IMR-90 (cell line): ENCODE measurements around the gene RPP40. TPM values are rescaled to one million over a fixed set of nuclear protein-coding genes. Genes with fewer than 3 reads are reported as not detected.

Source experiments
- ATAC-seq: fragments of 200-7000 bp; cut with Tn5 transposase; 2 replicates; pipeline ENCODE4 v1.9.1; 2020; ENCODE audit warnings: low read depth, mild to moderate bottlenecking, moderate library complexity
- BruUV-seq: library from RNA; stranded (reverse); fragments of 400-500 nt; replicated peaks from 2 replicates; lab custom pipeline; 2021; lab: Mats Ljungman, UMichigan
- CTCF ChIA-PET: fragments of 300-600 bp; formaldehyde crosslinking; extraction: SDS; loops from one replicate; lab custom pipeline; 2021; ENCODE audit warnings: antibody characterized with exemption; lab: Yijun Ruan, JAX
- POLR2A ChIA-PET: fragments of 300-600 bp; sonication (Branson Sonifier 250); formaldehyde crosslinking; loops from one replicate; lab custom pipeline; 2022; ENCODE audit warnings: antibody characterized with exemption; ENCODE audit not compliant: unreplicated experiment; lab: Charles Lee
- DNase-seq: peaks from one replicate; pipeline ENCODE4 v3.0.0; 2013
- H2AFZ ChIP-seq: replicated peaks from 2 replicates; pipeline ENCODE3; 2013; ENCODE audit warnings: low read length, mild to moderate bottlenecking; ENCODE audit not compliant: poor library complexity
- H2AK5ac ChIP-seq: 2 replicates; pipeline ENCODE4 v1.6.1; 2013; ENCODE audit warnings: low read depth, low read length, inconsistent platforms
- H2AK9ac ChIP-seq: replicated peaks from 2 replicates; pipeline ENCODE3; 2013; ENCODE audit warnings: mild to moderate bottlenecking, low read depth, low read length, moderate library complexity; ENCODE audit not compliant: poor library complexity
- H2BK120ac ChIP-seq: 2 replicates; pipeline ENCODE4 v1.6.1; 2013; ENCODE audit warnings: low read depth, low read length, inconsistent platforms
- H2BK15ac ChIP-seq: 3 replicates; pipeline ENCODE4 v1.6.1; 2013; ENCODE audit warnings: low read depth, low read length, inconsistent platforms
- H2BK20ac ChIP-seq: 2 replicates; pipeline ENCODE4 v1.6.1; 2013; ENCODE audit warnings: low read depth, mild to moderate bottlenecking, inconsistent platforms, low read length, moderate library complexity
- H2BK5ac ChIP-seq: 2 replicates; pipeline ENCODE4 v1.6.1; 2013; ENCODE audit warnings: mild to moderate bottlenecking, low read depth, low read length, inconsistent platforms; ENCODE audit not compliant: poor library complexity, severe bottlenecking
- H3K14ac ChIP-seq: replicated peaks from 2 replicates; pipeline ENCODE4 v1.6.1; 2013; ENCODE audit warnings: low read depth, low read length, inconsistent platforms
- H3K18ac ChIP-seq: 2 replicates; pipeline ENCODE4 v1.6.1; 2013; ENCODE audit warnings: low read depth, low read length, control low read depth
- H3K23ac ChIP-seq: 2 replicates; pipeline ENCODE4 v1.6.1; 2013; ENCODE audit warnings: low read depth, low read length, inconsistent platforms
- H3K27ac ChIP-seq: 2 replicates; pipeline ENCODE4 v1.5.1; 2013; ENCODE audit warnings: mild to moderate bottlenecking, control low read depth, low read length; ENCODE audit not compliant: insufficient read depth
- H3K27me3 ChIP-seq: 2 replicates; pipeline ENCODE4 v1.6.1; 2013; ENCODE audit warnings: low read length; ENCODE audit not compliant: control insufficient read depth, insufficient read depth
- H3K36me3 ChIP-seq: 2 replicates; pipeline ENCODE4 v1.6.1; 2013; ENCODE audit warnings: low read length, mixed read lengths; ENCODE audit not compliant: control insufficient read depth, insufficient read depth
- H3K4ac ChIP-seq: 2 replicates; pipeline ENCODE4 v1.6.1; 2013; ENCODE audit warnings: low read depth, low read length, inconsistent platforms
- H3K4me1 ChIP-seq: 2 replicates; pipeline ENCODE4 v1.6.1; 2013; ENCODE audit warnings: low read length, mixed read lengths; ENCODE audit not compliant: control insufficient read depth, insufficient read depth
- H3K4me2 ChIP-seq: 2 replicates; pipeline ENCODE4 v1.6.1; 2013; ENCODE audit warnings: low read depth, mild to moderate bottlenecking, control low read depth, low read length, moderate library complexity
- H3K4me3 ChIP-seq: 2 replicates; pipeline ENCODE4 v1.5.1; 2013; ENCODE audit warnings: low read depth, mild to moderate bottlenecking, control low read depth, low read length, moderate library complexity; ENCODE audit not compliant: insufficient read depth
- H3K56ac ChIP-seq: 2 replicates; pipeline ENCODE4 v1.6.1; 2013; ENCODE audit warnings: low read length, inconsistent platforms; ENCODE audit not compliant: insufficient read depth; ENCODE audit errors: extremely low read depth
- H3K79me1 ChIP-seq, 2 experiments: 2 replicates each; pipeline ENCODE4 v1.6.1; 2013; ENCODE audit warnings: low read length in 2 of 2, inconsistent platforms in 1 of 2, low read depth in 1 of 2
- H3K9ac ChIP-seq: 2 replicates; pipeline ENCODE4 v1.6.1; 2013; ENCODE audit warnings: low read depth, low read length, control low read depth
- H3K9me1 ChIP-seq: 2 replicates; pipeline ENCODE4 v1.6.1; 2013; ENCODE audit warnings: low read length, inconsistent platforms; ENCODE audit not compliant: insufficient read depth
- H3K9me3 ChIP-seq: 2 replicates; pipeline ENCODE4 v1.6.1; 2013; ENCODE audit warnings: low read length; ENCODE audit not compliant: control insufficient read depth, insufficient read depth
- H4K20me1 ChIP-seq: 2 replicates; pipeline ENCODE4 v1.6.1; 2013; ENCODE audit warnings: low read length, inconsistent platforms; ENCODE audit not compliant: insufficient read depth
- H4K5ac ChIP-seq: 2 replicates; pipeline ENCODE4 v1.6.1; 2013; ENCODE audit warnings: mild to moderate bottlenecking, low read depth, low read length, control low read depth
- H4K8ac ChIP-seq, 2 experiments: 2 replicates each; pipeline ENCODE4 v1.6.1; 2013; ENCODE audit warnings: low read depth in 2 of 2, low read length in 2 of 2, control low read depth in 1 of 2, inconsistent platforms in 1 of 2
- H4K91ac ChIP-seq: 2 replicates; pipeline ENCODE4 v1.6.1; 2013; ENCODE audit warnings: low read depth, low read length, inconsistent platforms; ENCODE audit not compliant: insufficient read depth
- BHLHE40 ChIP-seq: fragments of 150-350 bp; IDR thresholded peaks from 2 replicates; pipeline ENCODE4 v1.6.1; 2016; ENCODE audit warnings: mild to moderate bottlenecking, low read depth, low read length
- CEBPB ChIP-seq: IDR thresholded peaks from 2 replicates; pipeline ENCODE4 v1.6.1; 2012; ENCODE audit warnings: low read depth, low read length, improper control_type of control experiment
- CHD1 ChIP-seq: IDR thresholded peaks from 2 replicates; pipeline ENCODE4 v1.6.1; 2012; ENCODE audit warnings: low read depth, low read length, improper control_type of control experiment
- FOS ChIP-seq: fragments of 150-350 bp; IDR thresholded peaks from 2 replicates; pipeline ENCODE4 v1.6.1; 2016; ENCODE audit warnings: low read depth, low read length
- MAFK ChIP-seq: IDR thresholded peaks from 2 replicates; pipeline ENCODE4 v1.6.1; 2012; ENCODE audit warnings: low read depth, low read length, improper control_type of control experiment
- MAZ ChIP-seq: IDR thresholded peaks from 2 replicates; pipeline ENCODE4 v1.6.1; 2012; ENCODE audit warnings: low read depth, mild to moderate bottlenecking, low read length, improper control_type of control experiment, moderate library complexity, borderline replicate concordance
- MXI1 ChIP-seq: IDR thresholded peaks from 2 replicates; pipeline ENCODE4 v1.6.1; 2012; ENCODE audit warnings: low read depth, mild to moderate bottlenecking, low read length, moderate library complexity, borderline replicate concordance
- NFE2L2 ChIP-seq: fragments of 150-350 bp; IDR thresholded peaks from 2 replicates; pipeline ENCODE4 v1.6.1; 2016; ENCODE audit warnings: low read depth, mild to moderate bottlenecking, low read length
- POLR2A ChIP-seq: IDR thresholded peaks from 2 replicates; pipeline ENCODE4 v1.6.1; 2012; ENCODE audit warnings: mild to moderate bottlenecking, low read depth, low read length
- RAD21 ChIP-seq: IDR thresholded peaks from 2 replicates; pipeline ENCODE4 v1.6.1; 2012; ENCODE audit warnings: low read length, improper control_type of control experiment
- RCOR1 ChIP-seq: IDR thresholded peaks from 2 replicates; pipeline ENCODE4 v1.6.1; 2012; ENCODE audit warnings: mild to moderate bottlenecking, low read length, improper control_type of control experiment; ENCODE audit not compliant: insufficient replicate concordance
- RFX5 ChIP-seq: IDR thresholded peaks from 2 replicates; pipeline ENCODE4 v1.8.0; 2012; ENCODE audit warnings: low read depth, mild to moderate bottlenecking, low read length, moderate library complexity
- SMC3 ChIP-seq: fragments of 150-350 bp; IDR thresholded peaks from 2 replicates; pipeline ENCODE4 v1.6.1; 2016; ENCODE audit warnings: low read depth, mild to moderate bottlenecking, antibody characterized with exemption, low read length, moderate library complexity
- WGBS, 2 experiments: methylation state at CpG; one replicate each; pipeline versions ENCODE4 v1.1.5 to v1.1.7; 2013; ENCODE audit warnings: missing lambda C conversion rate in 2 of 2; ENCODE audit not compliant: insufficient read length in 1 of 2; ENCODE audit errors: extremely low coverage in 2 of 2; 5-methylcytosine and 5-hydroxymethylcytosine counted together
- dilution Hi-C: fragments of 300-500 bp; cut with HindIII; formaldehyde crosslinking; loops from one replicate; pipeline ENCODE4 v1.14.3; 2018; ENCODE audit warnings: low sequenced_read_pairs; ENCODE audit not compliant: unreplicated experiment
- in situ Hi-C: fragments of 300-500 bp; cut with MboI; formaldehyde crosslinking; loops from 3 replicates; pipeline ENCODE4 v1.14.3; 2019; ENCODE audit warnings: low sequenced_read_pairs, inconsistent platforms, mixed read lengths
- intact Hi-C: fragments of 100-400 bp; cut with micrococcal nuclease; formaldehyde crosslinking; loops from 2 replicates; pipeline ENCODE4 v1.10.0; 2022
- polyA plus RNA-seq, 3 experiments: library from polyadenylated mRNA; depleted of rRNA; stranded (reverse); fragments of >200 nt; gene quantifications; 2 replicates each; pipeline ENCODE4 v1.2.3, GENCODE V29; 2012; ENCODE audit warnings: low replicate concordance in 1 of 3
- total RNA-seq: library from RNA; depleted of rRNA; stranded (reverse); fragments of >200 nt; gene quantifications from 2 replicates; pipeline ENCODE4 v1.2.3, GENCODE V29; 2012
- TF ChIP-seq, protein P1 (sequence below): fragments of 150-350 bp; IDR thresholded peaks from 2 replicates; pipeline ENCODE4 v1.6.1; 2016; ENCODE audit warnings: low read depth, mild to moderate bottlenecking, low read length, moderate library complexity, borderline replicate concordance
- TF ChIP-seq, protein P2 (sequence below): fragments of 150-350 bp; IDR thresholded peaks from 2 replicates; pipeline ENCODE4 v1.6.1; 2017; ENCODE audit warnings: mild to moderate bottlenecking, antibody characterized with exemption, low read length, low read depth
- TF ChIP-seq, protein P3 (sequence below): conservative IDR thresholded peaks from 2 replicates; pipeline ENCODE4 v1.5.1; 2012; ENCODE audit warnings: mild to moderate bottlenecking, low read depth, low read length, improper control_type of control experiment

RPP40 gene
- total and polyA plus RNA-seq, 2 of the 4 experiments (the other 2 are of a cell fraction), result 8.1 to 22.2 TPM

DNA sequence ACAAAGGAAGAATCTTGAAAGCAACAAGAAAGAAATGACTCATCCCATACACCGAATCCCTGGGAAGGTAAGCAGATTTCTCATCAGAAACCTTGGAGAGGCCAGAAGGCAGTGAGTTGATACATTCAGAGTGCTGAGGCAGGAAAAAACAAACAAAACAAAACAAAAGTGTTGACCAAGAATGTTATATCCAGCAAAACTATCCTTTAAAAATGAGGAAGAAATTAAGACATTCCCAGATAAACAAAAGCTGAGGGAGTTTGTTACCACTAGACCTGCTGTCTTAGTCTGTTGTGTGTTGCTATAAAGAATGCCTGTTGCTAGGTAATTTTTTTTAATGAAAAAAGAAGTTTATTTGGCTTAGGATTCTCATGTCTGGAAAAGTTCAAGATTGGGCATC is 47.6 kb upstream of the RPP40 start:
- TF ChIP-seq NFE2L2 (no peak), MXI1 (no peak), RAD21 (no peak), RFX5 (no peak), POLR2A (no peak), CEBPB (no peak), RCOR1 (no peak), MAZ (no peak), MAFK (no peak), FOS (no peak), BHLHE40 (no peak), CHD1 (no peak), SMC3 (no peak)
- TF ChIP-seq, protein P1, sequence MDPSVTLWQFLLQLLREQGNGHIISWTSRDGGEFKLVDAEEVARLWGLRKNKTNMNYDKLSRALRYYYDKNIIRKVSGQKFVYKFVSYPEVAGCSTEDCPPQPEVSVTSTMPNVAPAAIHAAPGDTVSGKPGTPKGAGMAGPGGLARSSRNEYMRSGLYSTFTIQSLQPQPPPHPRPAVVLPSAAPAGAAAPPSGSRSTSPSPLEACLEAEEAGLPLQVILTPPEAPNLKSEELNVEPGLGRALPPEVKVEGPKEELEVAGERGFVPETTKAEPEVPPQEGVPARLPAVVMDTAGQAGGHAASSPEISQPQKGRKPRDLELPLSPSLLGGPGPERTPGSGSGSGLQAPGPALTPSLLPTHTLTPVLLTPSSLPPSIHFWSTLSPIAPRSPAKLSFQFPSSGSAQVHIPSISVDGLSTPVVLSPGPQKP, result no peak
- TF ChIP-seq, protein P2, sequence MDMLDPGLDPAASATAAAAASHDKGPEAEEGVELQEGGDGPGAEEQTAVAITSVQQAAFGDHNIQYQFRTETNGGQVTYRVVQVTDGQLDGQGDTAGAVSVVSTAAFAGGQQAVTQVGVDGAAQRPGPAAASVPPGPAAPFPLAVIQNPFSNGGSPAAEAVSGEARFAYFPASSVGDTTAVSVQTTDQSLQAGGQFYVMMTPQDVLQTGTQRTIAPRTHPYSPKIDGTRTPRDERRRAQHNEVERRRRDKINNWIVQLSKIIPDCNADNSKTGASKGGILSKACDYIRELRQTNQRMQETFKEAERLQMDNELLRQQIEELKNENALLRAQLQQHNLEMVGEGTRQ, result no peak
- TF ChIP-seq, protein P3, sequence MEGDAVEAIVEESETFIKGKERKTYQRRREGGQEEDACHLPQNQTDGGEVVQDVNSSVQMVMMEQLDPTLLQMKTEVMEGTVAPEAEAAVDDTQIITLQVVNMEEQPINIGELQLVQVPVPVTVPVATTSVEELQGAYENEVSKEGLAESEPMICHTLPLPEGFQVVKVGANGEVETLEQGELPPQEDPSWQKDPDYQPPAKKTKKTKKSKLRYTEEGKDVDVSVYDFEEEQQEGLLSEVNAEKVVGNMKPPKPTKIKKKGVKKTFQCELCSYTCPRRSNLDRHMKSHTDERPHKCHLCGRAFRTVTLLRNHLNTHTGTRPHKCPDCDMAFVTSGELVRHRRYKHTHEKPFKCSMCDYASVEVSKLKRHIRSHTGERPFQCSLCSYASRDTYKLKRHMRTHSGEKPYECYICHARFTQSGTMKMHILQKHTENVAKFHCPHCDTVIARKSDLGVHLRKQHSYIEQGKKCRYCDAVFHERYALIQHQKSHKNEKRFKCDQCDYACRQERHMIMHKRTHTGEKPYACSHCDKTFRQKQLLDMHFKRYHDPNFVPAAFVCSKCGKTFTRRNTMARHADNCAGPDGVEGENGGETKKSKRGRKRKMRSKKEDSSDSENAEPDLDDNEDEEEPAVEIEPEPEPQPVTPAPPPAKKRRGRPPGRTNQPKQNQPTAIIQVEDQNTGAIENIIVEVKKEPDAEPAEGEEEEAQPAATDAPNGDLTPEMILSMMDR, result no peak
- ChIA-PET CTCF (interaction anchor here (0.6 kb wide), 1 partner anchor 338 kb away, joined by 3 read pairs; no protein-coding TSS in a partner anchor), POLR2A (no interaction called here)
- Histone ChIP-seq H4K91ac (no peak overlapping the region), H3K4me2 (no peak overlapping the region), H4K5ac (no peak overlapping the region), H3K4me1 (peaks cover 7% of the 10 kb centered on the region), H3K9me1 (peaks cover 4% of the 10 kb centered on the region; the same call in 1 of the 2 replicates), H2BK15ac (no peak overlapping the region), H2BK5ac (no peak overlapping the region), H4K8ac (no peak overlapping the region), H3K79me1 (no peaks in the 10 kb centered on the region), H2AK9ac (no peak overlapping the region), H3K18ac (no peak overlapping the region), H3K4ac (no peak overlapping the region), H2AFZ (no peak overlapping the region), H2BK20ac (no peak overlapping the region), H3K27ac (no peak overlapping the region), H4K20me1 (0 out of 2 replicates have a peak, but pooled peaks cover 4% of the 10 kb centered on the region), H3K27me3 (no peaks in the 10 kb centered on the region), H3K14ac (no peak overlapping the region), H3K23ac (no peak overlapping the region), H3K4me3 (no peak overlapping the region), H3K56ac (no peak overlapping the region), H3K9ac (no peak overlapping the region), H2AK5ac (no peak overlapping the region), H3K36me3 (peaks cover 1% of the 10 kb centered on the region; the same call in 1 of the 2 replicates), H2BK120ac (no peak overlapping the region), H3K9me3 (peaks cover 12% of the 10 kb centered on the region)
- WGBS, 2 experiments, result no CpG with 5 or more reads among the region's 1 CpG
- no TSS peak for BruUV-seq
- ATAC-seq, result no peak
- intact Hi-C loops, result no loop called here
- no peak for DNase-seq
- dilution Hi-C loops, result no loop called here
- in situ Hi-C loops, result no loop called here
